ENCODE measurements around the gene CENPX. TPM values are rescaled to one million over a fixed set of nuclear protein-coding genes. Genes with fewer than 3 reads are reported as not detected.

The CENPX gene
- total RNA-seq, 1 donor from 2014 or later, result 41.3 TPM

GRCh38 chr17:82055965-82056728 is 33.5 kb upstream of the CENPX start:
- DNase-seq (ENCODE audit: low spot score in 2 of 2), result no peak
- Histone ChIP-seq H3K27me3 (no peaks in the 10 kb centered on the region), H3K9me3 (no peaks in the 10 kb centered on the region), H3K27ac (no peak overlapping the region), H3K4me3 (no peak overlapping the region), H3K36me3 (peaks cover 62 to 73% of the 10 kb centered on the region in 2 donors), H3K4me1 (peaks cover 8 to 10% of the 10 kb centered on the region in 2 donors)
- intact Hi-C loops (cut with DNase I), result no loop called here
- no peak for TF ChIP-seq CTCF (IDR thresholded peaks at IDR 0.05)

GRCh38 chr17:82055023-82055964 is 32.6 kb upstream of the CENPX start:
- peaks cover 16 to 17% of the 10 kb centered on the region in 2 donors for H3K4me1 ChIP-seq
- no peak for TF ChIP-seq CTCF (IDR thresholded peaks at IDR 0.05)
- intact Hi-C loops (cut with DNase I), result no loop called here
- no peak overlapping the region for H3K4me3 ChIP-seq
- DNase-seq (ENCODE audit: low spot score in 2 of 2), result no peak
- H3K27me3 ChIP-seq, result no peaks in the 10 kb centered on the region
- H3K36me3 ChIP-seq, result peaks cover 53 to 65% of the 10 kb centered on the region in 2 donors
- no peaks in the 10 kb centered on the region for H3K9me3 ChIP-seq
- no peak overlapping the region for H3K27ac ChIP-seq

- intact Hi-C loops (cut with DNase I), result no loop called here
- no peaks in the 10 kb centered on the region for H3K27me3 ChIP-seq
- no peak for TF ChIP-seq CTCF (IDR thresholded peaks at IDR 0.05)
- no peak for DNase-seq (ENCODE audit: low spot score in 2 of 2)
- peaks cover 18 to 19% of the 10 kb centered on the region in 2 donors for H3K4me1 ChIP-seq
- no peak overlapping the region for H3K27ac ChIP-seq
- H3K4me3 ChIP-seq, result no peak overlapping the region
- no peaks in the 10 kb centered on the region for H3K9me3 ChIP-seq
- H3K36me3 ChIP-seq, result peaks cover 50 to 64% of the 10 kb centered on the region in 2 donors
Observed at GRCh38 chr17:82054351-82055022, 31.8 kb upstream of the CENPX start.

GRCh38 chr17:82053556-82054263 is 31.0 kb upstream of the CENPX start:
- Histone ChIP-seq H3K4me1 (peaks cover 18 to 19% of the 10 kb centered on the region in 2 donors), H3K27ac (no peak overlapping the region), H3K36me3 (peaks cover 52 to 64% of the 10 kb centered on the region in 2 donors), H3K9me3 (no peaks in the 10 kb centered on the region), H3K4me3 (no peak overlapping the region), H3K27me3 (no peaks in the 10 kb centered on the region)
- intact Hi-C loops (cut with DNase I), result no loop called here
- TF ChIP-seq CTCF (IDR thresholded peaks at IDR 0.05), result no peak
- no peak for DNase-seq (ENCODE audit: low spot score in 2 of 2)

- Histone ChIP-seq H3K27me3 (no peaks in the 10 kb centered on the region), H3K9me3 (no peaks in the 10 kb centered on the region), H3K4me1 (peaks cover 18 to 19% of the 10 kb centered on the region in 2 donors), H3K4me3 (peak overlapping the region; percentile 83 to 94), H3K36me3 (peaks cover 53 to 64% of the 10 kb centered on the region in 2 donors), H3K27ac (no peak overlapping the region)
- intact Hi-C loops (cut with DNase I), result no loop called here
- TF ChIP-seq CTCF (IDR thresholded peaks at IDR 0.05), result no peak
- no peak for DNase-seq (ENCODE audit: low spot score in 2 of 2)
Observed at GRCh38 chr17:82053130-82053529, 30.5 kb upstream of the CENPX start.
